Limb (tissue), 2 donors: ENCODE results near the gene DLGAP3.
A peak's percentile ranks its signal among the peaks of the same experiment; 100 is the strongest.

Experiments used
- DNase-seq, 2 donors: peaks; one replicate each; pipeline ENCODE4 v3.0.0-alpha.2; 2016; ENCODE audit errors: extremely low spot score in 2 of 2

Gene DLGAP3

GRCh38 chr1:34929853-34930701, 627 bp upstream of the DLGAP3 start:
- DNase-seq: peak in 1 of 2 donors; percentile 49

GRCh38 chr1:34928699-34929496, 552 bp downstream of the DLGAP3 start:
- no peak for DNase-seq

- DNase-seq: no peak
Measured at GRCh38 chr1:34928066-34928696, 1.3 kb downstream of the DLGAP3 start.

- no peak for DNase-seq
Measured at GRCh38 chr1:34927316-34927715, 2.1 kb downstream of the DLGAP3 start.

GRCh38 chr1:34926894-34927293, 2.6 kb downstream of the DLGAP3 start:
- DNase-seq: no peak

- DNase-seq: no peak
Measured at GRCh38 chr1:34926156-34926555, 3.3 kb downstream of the DLGAP3 start.

- DNase-seq: no peak
Measured at GRCh38 chr1:34925730-34926129, 3.7 kb downstream of the DLGAP3 start.

- DNase-seq: peak; percentile 68 to 90
Measured at GRCh38 chr1:34924759-34925555, 4.5 kb downstream of the DLGAP3 start.

- no peak for DNase-seq
Measured at GRCh38 chr1:34923490-34923889, 6.0 kb downstream of the DLGAP3 start.

- no peak for DNase-seq
Measured at GRCh38 chr1:34918977-34919561, 10.4 kb downstream of the DLGAP3 start.

- no peak for DNase-seq
Measured at GRCh38 chr1:34918386-34918976, 11.0 kb downstream of the DLGAP3 start.

- DNase-seq: no peak
Measured at GRCh38 chr1:34917017-34917416, 12.4 kb downstream of the DLGAP3 start.

- DNase-seq: no peak
Measured at GRCh38 chr1:34916104-34916503, 13.3 kb downstream of the DLGAP3 start.

- no peak for DNase-seq
Measured at GRCh38 chr1:34915521-34915920, 13.9 kb downstream of the DLGAP3 start.

GRCh38 chr1:34914958-34915357, 14.5 kb downstream of the DLGAP3 start:
- no peak for DNase-seq

- no peak for DNase-seq
Measured at GRCh38 chr1:34911465-34911864, 18.0 kb downstream of the DLGAP3 start.

- no peak for DNase-seq
Measured at GRCh38 chr1:34910425-34910824, 19.0 kb downstream of the DLGAP3 start.

- no peak for DNase-seq
Measured at GRCh38 chr1:34908369-34908768, 21.1 kb downstream of the DLGAP3 start.

- no peak for DNase-seq
Measured at GRCh38 chr1:34907487-34908090, 21.9 kb downstream of the DLGAP3 start.

- no peak for DNase-seq
Measured at GRCh38 chr1:34906756-34907155, 22.7 kb downstream of the DLGAP3 start.
